T-helper 2 cell treated with Interferon-gamma antibody and Interleukin-4, amounts not matched to agents 5 μg/mL and 100 μg/mL, for 36 hours (primary cell): ENCODE results near the gene SPDYE6.
"Not testable (repeated sequence)": the region's sequence is repeated elsewhere in the genome, so short reads cannot be mapped to it uniquely, and the experiment has no call there.

Experiments used
- DNase-seq: peaks from one replicate; pipeline ENCODE4 v3.0.0; 2021; ENCODE audit warnings: low spot score
- H3K27ac Mint-ChIP-seq: one replicate; pipeline ENCODE4 v1.8.0; 2021; ENCODE audit warnings: mild to moderate bottlenecking, mixed read lengths
- H3K27me3 Mint-ChIP-seq: one replicate; pipeline ENCODE4 v1.8.0; 2021; ENCODE audit warnings: low read depth, mixed read lengths
- H3K36me3 Mint-ChIP-seq: one replicate; pipeline ENCODE4 v1.8.0; 2021; ENCODE audit warnings: low read depth, mixed read lengths
- H3K4me1 Mint-ChIP-seq: one replicate; pipeline ENCODE4 v1.8.0; 2021; ENCODE audit warnings: low read depth, mixed read lengths
- H3K4me3 Mint-ChIP-seq: one replicate; pipeline ENCODE4 v1.8.0; 2022; ENCODE audit warnings: mild to moderate bottlenecking, moderate library complexity, mixed read lengths
- H3K9me3 Mint-ChIP-seq: one replicate; pipeline ENCODE4 v1.8.0; 2021; ENCODE audit warnings: mixed read lengths

SPDYE6 gene

GRCh38 chr7:102330666-102331460, 25.4 kb downstream of the SPDYE6 start:
- not testable (repeated sequence) for H3K4me1 Mint-ChIP-seq, H3K36me3 Mint-ChIP-seq, H3K9me3 Mint-ChIP-seq, H3K27me3 Mint-ChIP-seq, H3K27ac Mint-ChIP-seq, H3K4me3 Mint-ChIP-seq, DNase-seq

DNA sequence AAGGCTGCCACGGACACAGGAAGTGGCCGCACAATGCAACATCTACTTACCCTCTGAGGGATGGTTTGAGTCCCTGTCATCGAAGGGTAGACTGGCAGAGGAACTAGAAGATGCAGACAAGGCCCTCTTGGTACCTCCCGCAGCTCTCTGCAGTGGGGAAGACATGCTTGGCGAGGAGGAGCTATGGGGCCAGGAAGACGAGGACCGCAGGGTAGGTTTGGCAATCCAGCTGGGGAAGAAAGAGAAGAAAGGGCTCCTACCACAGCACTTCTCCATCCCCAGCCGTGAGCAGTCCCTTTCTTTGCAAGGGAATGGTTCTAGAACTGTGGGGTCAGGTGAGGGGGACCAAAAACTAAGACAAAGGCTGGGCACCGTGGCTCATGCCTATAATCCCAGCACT, 26.9 kb downstream of the SPDYE6 start:
- H3K4me1 Mint-ChIP-seq, DNase-seq, H3K27me3 Mint-ChIP-seq, H3K27ac Mint-ChIP-seq, H3K9me3 Mint-ChIP-seq, H3K4me3 Mint-ChIP-seq, H3K36me3 Mint-ChIP-seq: not testable (repeated sequence)

DNA sequence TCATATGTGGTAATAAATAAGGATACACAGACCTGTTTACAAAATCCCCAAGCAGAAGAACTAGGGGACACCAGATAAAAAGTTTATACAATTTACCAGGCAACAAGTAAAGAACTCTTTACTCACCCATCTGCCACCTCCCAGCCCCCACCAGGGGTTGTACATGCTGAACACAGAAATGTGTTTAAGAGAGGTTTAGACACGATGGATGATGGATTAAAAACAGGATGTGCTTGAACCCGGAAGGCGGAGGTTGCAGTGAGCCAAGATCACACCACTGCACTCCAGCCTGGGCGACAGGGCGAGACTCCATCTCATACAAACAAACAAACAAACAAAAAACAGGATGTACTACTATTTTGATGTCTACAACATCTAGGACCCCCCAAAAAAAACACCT, 27.4 kb downstream of the SPDYE6 start:
- H3K4me3 Mint-ChIP-seq, result peak overlapping the region; percentile 27
- H3K9me3 Mint-ChIP-seq, H3K4me1 Mint-ChIP-seq, DNase-seq, H3K36me3 Mint-ChIP-seq, H3K27me3 Mint-ChIP-seq: not testable (repeated sequence)
- peak overlapping the region; percentile 35 for H3K27ac Mint-ChIP-seq

DNA sequence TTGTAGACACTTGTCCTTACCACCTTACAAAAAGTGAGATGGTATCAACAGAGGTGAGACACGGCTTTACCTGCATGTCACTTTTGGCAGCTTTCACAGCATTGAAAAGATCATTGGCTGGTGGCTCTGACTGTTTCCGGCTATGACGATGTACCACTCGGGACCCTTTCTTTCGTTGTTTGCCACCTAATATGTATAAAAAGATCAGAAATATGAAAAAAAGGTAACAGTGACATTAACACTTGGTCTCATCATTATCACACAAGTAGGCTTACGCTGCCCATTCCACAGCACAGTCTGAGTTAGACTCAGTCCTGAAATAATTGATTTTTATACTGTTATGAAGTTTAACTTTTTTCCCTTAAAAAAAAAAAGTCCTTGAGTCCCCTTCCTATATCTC, 29.1 kb downstream of the SPDYE6 start:
- H3K4me3 Mint-ChIP-seq, H3K9me3 Mint-ChIP-seq, DNase-seq, H3K36me3 Mint-ChIP-seq, H3K4me1 Mint-ChIP-seq, H3K27ac Mint-ChIP-seq, H3K27me3 Mint-ChIP-seq: not testable (repeated sequence)

GRCh38 chr7:102326157-102326889, 29.9 kb downstream of the SPDYE6 start:
- DNase-seq, result no peak
- Mint-ChIP-seq H3K36me3 (no peaks in the 10 kb centered on the region), H3K27ac (no peak overlapping the region), H3K4me3 (no peak overlapping the region), H3K4me1 (no peaks in the 10 kb centered on the region), H3K9me3 (no peaks in the 10 kb centered on the region), H3K27me3 (peaks cover 6% of the 10 kb centered on the region)

DNA sequence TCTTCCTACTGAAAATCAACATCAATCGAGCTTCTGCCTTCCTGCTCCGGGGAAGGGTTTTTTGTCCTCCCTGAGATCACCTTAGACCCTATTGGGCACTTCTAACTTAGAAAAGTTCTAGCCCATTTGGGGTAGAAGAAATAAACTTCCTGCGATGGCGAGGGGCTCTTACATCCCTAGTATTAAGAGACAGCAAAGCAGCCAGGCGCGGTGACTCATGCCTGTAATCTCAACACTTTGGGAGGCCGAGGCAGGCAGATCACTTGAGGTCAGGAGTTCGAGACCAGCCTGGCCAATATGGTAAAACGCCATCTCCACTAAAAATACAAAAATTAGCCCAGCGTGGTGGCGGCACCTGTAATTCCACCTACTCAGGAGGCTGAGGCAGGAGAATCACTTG, 31.1 kb downstream of the SPDYE6 start:
- H3K27me3 Mint-ChIP-seq, result not testable (repeated sequence)

DNA sequence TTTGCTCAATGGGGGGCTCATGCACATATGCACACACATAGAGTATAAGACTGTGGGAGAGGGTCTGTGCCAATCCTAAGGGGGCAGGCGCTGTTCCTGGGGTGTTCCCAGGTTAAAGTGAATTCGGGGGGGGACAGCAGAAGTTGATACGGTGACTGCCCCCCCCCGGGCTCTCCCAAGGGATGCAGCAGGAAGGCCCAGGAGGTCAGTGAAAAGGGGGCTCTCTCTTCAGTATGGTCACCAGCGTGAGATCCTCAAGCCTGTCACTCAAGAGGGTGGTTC, 32.4 kb downstream of the SPDYE6 start:
- Mint-ChIP-seq H3K9me3 (no peaks in the 10 kb centered on the region), H3K27me3 (peaks cover 6% of the 10 kb centered on the region), H3K4me1 (no peaks in the 10 kb centered on the region), H3K4me3 (no peak overlapping the region), H3K36me3 (no peaks in the 10 kb centered on the region), H3K27ac (no peak overlapping the region)
- no peak for DNase-seq

More for the DNA sequence above, 31.1 kb downstream of the SPDYE6 start:
- not testable (repeated sequence) for H3K27ac Mint-ChIP-seq, DNase-seq, H3K4me1 Mint-ChIP-seq, H3K9me3 Mint-ChIP-seq, H3K4me3 Mint-ChIP-seq, H3K36me3 Mint-ChIP-seq

GRCh38 chr7:102322202-102322715, 34.0 kb downstream of the SPDYE6 start:
- Mint-ChIP-seq H3K9me3 (no peaks in the 10 kb centered on the region), H3K36me3 (no peaks in the 10 kb centered on the region), H3K4me3 (no peak overlapping the region), H3K27ac (no peak overlapping the region), H3K27me3 (no peaks in the 10 kb centered on the region), H3K4me1 (no peaks in the 10 kb centered on the region)
- DNase-seq, result no peak

DNA sequence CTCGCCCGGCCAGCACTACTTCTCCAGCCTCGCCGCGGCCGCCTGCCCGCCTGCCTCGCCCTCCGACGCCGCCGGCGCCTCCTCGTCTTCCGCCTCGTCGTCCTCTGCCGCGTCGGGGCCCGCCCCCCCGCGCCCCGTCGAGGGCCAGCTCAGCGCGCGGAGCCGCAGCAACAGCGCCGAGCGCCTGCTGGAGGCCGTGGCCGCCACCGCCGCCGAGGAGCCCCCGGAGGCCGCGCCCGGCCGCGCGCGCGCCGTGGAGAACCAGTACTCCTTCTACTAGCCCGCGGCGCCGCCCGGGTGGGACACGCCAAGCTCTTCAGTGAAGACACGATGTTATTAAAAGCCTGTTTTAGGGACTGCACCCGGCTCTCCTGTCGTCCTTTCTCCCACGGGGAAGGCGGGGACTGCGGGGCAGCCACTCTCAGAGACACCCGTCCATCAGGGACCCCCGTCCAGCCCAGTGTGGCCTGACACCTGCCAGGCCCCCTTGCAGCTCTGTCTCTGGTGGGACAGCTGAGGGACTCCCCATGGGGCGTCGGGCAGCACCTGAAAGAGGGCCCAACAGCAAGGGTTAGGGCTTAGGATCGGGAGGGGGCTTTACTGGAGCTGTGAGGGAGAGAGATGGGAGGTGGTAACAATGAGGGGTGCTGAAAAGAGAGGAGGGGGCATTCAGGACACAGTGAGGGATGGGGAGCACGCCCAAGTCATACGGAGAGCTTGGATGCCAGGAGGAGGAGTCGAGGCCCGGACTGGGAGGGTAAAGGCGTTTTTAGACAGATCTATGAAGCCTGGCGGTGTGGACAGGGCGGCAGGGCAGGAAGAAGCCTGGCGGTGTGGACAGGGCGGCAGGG, 34.7 kb downstream of the SPDYE6 start:
- Mint-ChIP-seq H3K4me3 (no peak overlapping the region), H3K27ac (no peak overlapping the region)
- no peak for DNase-seq

DNA sequence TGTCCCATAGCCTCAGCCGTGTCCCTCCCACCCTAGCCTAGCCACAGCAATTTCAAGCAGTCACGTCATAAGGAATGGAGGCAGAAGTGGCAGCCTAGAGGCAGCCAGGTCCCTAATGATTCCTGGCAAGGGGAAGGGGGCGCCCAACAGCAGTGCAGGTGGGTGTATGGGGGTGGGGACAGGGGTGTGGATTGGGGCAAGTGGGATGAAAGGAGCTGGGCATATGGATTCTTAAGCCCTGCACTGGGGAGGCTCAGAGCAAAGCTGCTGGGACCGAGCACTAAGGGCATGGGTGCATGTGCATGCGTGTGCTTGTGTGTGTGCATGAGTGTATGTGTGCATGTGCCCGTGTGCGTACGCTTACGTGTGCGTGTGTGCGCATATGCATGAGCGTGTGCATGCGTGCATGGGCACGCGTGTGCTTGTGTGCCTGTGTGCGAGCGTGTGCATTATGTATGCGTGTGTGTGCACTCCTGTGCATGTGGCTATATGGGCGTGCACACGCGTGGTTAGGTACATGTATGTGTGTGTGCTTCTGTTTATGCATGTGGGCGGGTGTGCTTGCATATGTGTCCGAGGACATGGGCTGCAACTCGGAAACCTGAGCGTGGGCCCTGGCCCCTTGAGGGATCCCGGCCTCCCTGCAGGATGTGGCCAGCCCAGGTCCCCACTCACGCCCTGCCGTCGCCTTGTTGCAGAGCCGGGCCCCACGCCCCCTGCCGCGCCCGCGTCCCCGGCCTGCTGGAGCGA, 35.5 kb downstream of the SPDYE6 start:
- Mint-ChIP-seq H3K9me3 (no peaks in the 10 kb centered on the region), H3K27ac (no peak overlapping the region), H3K27me3 (no peaks in the 10 kb centered on the region), H3K4me3 (no peak overlapping the region), H3K4me1 (no peaks in the 10 kb centered on the region), H3K36me3 (no peaks in the 10 kb centered on the region)
- DNase-seq, result no peak

More for the DNA sequence above, 34.7 kb downstream of the SPDYE6 start:
- Mint-ChIP-seq H3K9me3 (no peaks in the 10 kb centered on the region), H3K27me3 (no peaks in the 10 kb centered on the region), H3K36me3 (no peaks in the 10 kb centered on the region), H3K4me1 (no peaks in the 10 kb centered on the region)

- no peak for DNase-seq
- Mint-ChIP-seq H3K4me1 (no peaks in the 10 kb centered on the region), H3K27ac (no peak overlapping the region), H3K27me3 (no peaks in the 10 kb centered on the region), H3K9me3 (no peaks in the 10 kb centered on the region), H3K36me3 (no peaks in the 10 kb centered on the region), H3K4me3 (no peak overlapping the region)
Observed at GRCh38 chr7:102320181-102320580, 36.1 kb downstream of the SPDYE6 start.

- no peaks in the 10 kb centered on the region for H3K27me3 Mint-ChIP-seq
- H3K36me3 Mint-ChIP-seq, result no peaks in the 10 kb centered on the region
- no peaks in the 10 kb centered on the region for H3K9me3 Mint-ChIP-seq
- H3K4me3 Mint-ChIP-seq, result no peak overlapping the region
- H3K4me1 Mint-ChIP-seq, result no peaks in the 10 kb centered on the region
- DNase-seq, result no peak
- no peak overlapping the region for H3K27ac Mint-ChIP-seq
Observed at GRCh38 chr7:102319671-102320070, 36.6 kb downstream of the SPDYE6 start.

- Mint-ChIP-seq H3K27ac (no peak overlapping the region), H3K4me3 (no peak overlapping the region), H3K27me3 (no peaks in the 10 kb centered on the region), H3K9me3 (no peaks in the 10 kb centered on the region), H3K4me1 (no peaks in the 10 kb centered on the region), H3K36me3 (no peaks in the 10 kb centered on the region)
- DNase-seq, result no peak
Observed at GRCh38 chr7:102318482-102318971, 37.7 kb downstream of the SPDYE6 start.
